DOHH2 (cell line): ENCODE data around the gene HDAC3.

Experiments used
- CTCF ChIP-seq: fragments of 200-600 bp; sonication (generic); IDR thresholded peaks from one replicate; pipeline ENCODE4 v1.5.1; 2014; ENCODE audit warnings: antibody characterized with exemption, mild to moderate bottlenecking, low read depth, low read length; ENCODE audit not compliant: poor library complexity, severe bottlenecking
- EZH2phosphoT487 ChIP-seq: fragments of 200-600 bp; sonication (generic); IDR thresholded peaks from 2 replicates; pipeline ENCODE4 v1.6.1; 2017; ENCODE audit warnings: borderline replicate concordance, mild to moderate bottlenecking, antibody characterized with exemption, low read length, moderate library complexity, mixed read lengths

- TF ChIP-seq CTCF: no peak
- no peak for TF ChIP-seq EZH2phosphoT487
Measured at GRCh38 chr5:141634720-141635119, 1.9 kb downstream of the HDAC3 start.
